Loucy (cell line): ENCODE measurements around the gene TRABD2B.

Source experiments
- CTCF ChIP-seq: fragments of 200-600 bp; sonication (generic); conservative IDR thresholded peaks from 2 replicates; pipeline ENCODE4 v1.5.1; 2014; ENCODE audit warnings: mild to moderate bottlenecking, antibody characterized with exemption, low read length
- EZH2phosphoT487 ChIP-seq: fragments of 200-600 bp; IDR thresholded peaks from 2 replicates; pipeline ENCODE4 v1.6.1; 2018; ENCODE audit warnings: antibody characterized with exemption, mild to moderate bottlenecking, moderate library complexity, borderline replicate concordance

DNA sequence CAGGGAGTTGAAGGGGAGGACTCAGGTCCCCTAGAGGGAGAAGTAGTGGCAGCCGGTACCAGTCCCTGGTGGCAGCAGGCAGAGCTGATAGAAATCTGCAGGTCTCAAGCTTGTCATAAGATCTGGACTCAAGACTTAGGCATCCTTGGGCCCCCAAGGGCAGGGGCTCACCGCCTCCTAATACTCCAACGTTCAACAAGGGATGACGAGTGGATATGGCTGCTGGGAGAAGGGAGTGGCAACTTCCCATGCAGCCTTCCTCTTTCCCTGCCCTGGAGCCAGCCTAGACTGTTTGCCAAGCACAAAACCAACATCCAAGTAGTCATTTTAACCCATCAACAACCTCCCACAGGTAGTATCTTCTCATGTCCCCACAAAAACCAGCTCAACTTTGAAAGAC, 6.9 kb downstream of the TRABD2B start:
- TF ChIP-seq CTCF (no peak), EZH2phosphoT487 (no peak)
